ENCODE results near the gene CLCN6. TPM values are rescaled to one million over a fixed set of nuclear protein-coding genes. Genes with fewer than 3 reads are reported as not detected.

Gene CLCN6, protein sequence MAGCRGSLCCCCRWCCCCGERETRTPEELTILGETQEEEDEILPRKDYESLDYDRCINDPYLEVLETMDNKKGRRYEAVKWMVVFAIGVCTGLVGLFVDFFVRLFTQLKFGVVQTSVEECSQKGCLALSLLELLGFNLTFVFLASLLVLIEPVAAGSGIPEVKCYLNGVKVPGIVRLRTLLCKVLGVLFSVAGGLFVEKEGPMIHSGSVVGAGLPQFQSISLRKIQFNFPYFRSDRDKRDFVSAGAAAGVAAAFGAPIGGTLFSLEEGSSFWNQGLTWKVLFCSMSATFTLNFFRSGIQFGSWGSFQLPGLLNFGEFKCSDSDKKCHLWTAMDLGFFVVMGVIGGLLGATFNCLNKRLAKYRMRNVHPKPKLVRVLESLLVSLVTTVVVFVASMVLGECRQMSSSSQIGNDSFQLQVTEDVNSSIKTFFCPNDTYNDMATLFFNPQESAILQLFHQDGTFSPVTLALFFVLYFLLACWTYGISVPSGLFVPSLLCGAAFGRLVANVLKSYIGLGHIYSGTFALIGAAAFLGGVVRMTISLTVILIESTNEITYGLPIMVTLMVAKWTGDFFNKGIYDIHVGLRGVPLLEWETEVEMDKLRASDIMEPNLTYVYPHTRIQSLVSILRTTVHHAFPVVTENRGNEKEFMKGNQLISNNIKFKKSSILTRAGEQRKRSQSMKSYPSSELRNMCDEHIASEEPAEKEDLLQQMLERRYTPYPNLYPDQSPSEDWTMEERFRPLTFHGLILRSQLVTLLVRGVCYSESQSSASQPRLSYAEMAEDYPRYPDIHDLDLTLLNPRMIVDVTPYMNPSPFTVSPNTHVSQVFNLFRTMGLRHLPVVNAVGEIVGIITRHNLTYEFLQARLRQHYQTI
- total RNA-seq: 10 to 100 TPM; 14.4 to 20.4 (median 18.0) TPM

DNA sequence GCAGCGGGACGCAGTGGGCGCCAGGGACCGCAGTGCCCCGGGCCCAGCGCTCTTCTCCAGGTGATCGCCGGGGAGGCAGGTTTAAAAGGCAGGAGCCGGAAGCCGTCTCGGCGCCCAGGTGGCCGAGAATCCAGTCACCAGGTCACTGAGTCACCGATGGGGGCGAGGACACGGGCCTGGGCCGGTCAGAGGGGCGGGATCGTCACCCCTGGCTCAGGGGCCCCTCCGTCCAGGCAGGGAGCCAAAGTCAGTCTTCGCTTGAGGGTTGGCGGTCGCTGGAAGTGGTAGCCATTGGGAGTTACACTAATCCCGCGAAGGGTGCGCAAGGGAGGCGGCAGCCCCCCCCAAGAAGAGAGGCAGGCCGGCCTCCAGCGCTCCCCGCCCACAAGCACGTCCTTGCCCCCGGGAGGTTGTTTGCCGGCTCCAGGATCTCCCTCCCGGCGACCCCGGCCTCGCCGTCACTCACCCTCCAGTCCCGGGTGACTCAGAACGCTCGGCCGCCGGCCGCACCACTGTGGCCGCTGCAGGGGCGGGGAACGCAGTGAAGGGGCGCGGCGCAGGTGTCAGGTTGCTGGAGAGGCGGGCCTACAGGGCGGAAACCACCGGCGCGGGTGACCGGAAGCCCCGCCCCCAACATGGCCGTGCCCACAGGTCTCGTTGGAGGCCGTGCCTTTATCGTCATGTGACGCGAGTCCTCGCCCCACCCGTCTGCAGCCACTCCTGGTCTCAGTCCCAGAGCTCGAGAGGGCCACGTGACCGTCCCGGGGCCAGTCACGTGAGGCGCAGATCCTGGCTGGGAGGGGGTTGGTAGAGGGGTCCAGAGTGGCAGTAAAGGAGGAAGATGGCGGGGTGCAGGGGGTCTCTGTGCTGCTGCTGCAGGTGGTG lies at the start of gene CLCN6, which contains the start of gene MTHFR:
Gene CLCN6, plus strand, starts transcription at position 770 of the 885 bp plus-strand sequence. Its CDS starts 72 bp downstream, at position 842.
Gene MTHFR, minus strand, starts transcription at position 543 of the 885 bp plus-strand sequence. CDS start 2,848 bp downstream, outside the sequence.
- DNase-seq (ENCODE audit: low spot score) (peak; percentile 94), ATAC-seq (ENCODE audit: low FRiP score) (peak; percentile 90)
- TF ChIP-seq CTCF (IDR thresholded peaks at IDR 0.05): no peak

DNA sequence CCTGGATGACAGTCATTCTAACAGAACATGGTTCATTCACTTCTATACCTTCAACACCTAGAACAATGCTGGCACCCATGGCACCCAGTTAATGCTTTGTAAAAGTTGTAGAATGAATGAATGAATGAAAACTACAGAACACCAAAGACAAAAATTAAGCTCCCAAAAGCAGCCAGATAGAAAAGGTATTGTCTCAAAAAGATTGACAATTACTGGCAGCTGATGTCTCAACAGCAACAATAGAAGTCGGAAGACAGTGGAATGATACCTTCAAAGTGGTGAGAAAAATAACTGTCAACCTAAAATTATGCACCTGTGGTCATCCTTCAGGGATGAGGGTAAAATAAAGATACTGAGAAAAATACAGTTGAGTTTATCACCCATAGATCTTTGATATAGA lies 48.9 kb upstream of the CLCN6 start:
- ATAC-seq (ENCODE audit: low FRiP score) (no peak), DNase-seq (ENCODE audit: low spot score) (no peak)
- no peak for TF ChIP-seq CTCF (IDR thresholded peaks at IDR 0.05)

DNA sequence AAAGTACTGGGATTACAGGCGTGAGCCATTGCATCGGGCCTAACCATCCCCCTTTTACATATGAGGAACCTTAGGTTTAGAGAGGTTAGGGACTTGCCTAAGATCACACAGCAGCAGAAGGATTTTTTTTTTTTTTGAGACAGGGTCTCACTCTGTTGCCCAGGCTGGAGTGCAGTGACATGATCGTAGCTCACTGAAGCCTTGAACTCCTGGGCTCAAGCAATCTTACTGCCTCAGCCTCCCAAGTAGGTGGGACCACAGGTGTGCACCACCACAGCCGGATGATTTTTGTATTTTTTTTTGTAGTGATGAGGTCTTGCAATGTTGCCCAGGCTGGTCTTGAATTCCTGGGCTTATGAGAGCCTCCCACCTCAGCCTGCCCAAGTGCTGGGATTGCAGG lies 46.2 kb upstream of the CLCN6 start:
- DNase-seq (ENCODE audit: low spot score) (no peak), ATAC-seq (ENCODE audit: low FRiP score) (no peak)
- no peak for TF ChIP-seq CTCF (IDR thresholded peaks at IDR 0.05)

DNA sequence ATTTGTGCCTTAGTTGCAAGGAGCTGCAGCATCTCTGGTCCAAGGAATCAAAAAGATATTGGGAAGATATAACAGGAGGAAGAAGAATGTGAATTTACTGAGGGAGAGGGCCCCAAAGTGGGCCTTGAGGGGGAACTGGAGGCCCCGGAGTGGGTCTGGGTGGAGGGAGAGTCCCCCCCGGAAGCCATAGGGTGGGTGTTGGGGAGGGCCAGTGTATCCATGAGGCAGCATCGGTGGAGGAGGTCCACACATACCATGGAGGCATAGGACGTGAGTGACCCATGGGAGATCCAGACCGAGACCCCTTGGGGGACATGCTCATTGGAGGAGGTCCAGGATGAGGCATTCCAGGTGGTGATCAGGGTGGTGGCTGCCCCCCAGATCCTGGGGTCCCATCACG lies 44.7 kb upstream of the CLCN6 start:
- TF ChIP-seq CTCF (IDR thresholded peaks at IDR 0.05): no peak
- ATAC-seq (ENCODE audit: low FRiP score) (peak; percentile 49), DNase-seq (ENCODE audit: low spot score) (no peak)

DNA sequence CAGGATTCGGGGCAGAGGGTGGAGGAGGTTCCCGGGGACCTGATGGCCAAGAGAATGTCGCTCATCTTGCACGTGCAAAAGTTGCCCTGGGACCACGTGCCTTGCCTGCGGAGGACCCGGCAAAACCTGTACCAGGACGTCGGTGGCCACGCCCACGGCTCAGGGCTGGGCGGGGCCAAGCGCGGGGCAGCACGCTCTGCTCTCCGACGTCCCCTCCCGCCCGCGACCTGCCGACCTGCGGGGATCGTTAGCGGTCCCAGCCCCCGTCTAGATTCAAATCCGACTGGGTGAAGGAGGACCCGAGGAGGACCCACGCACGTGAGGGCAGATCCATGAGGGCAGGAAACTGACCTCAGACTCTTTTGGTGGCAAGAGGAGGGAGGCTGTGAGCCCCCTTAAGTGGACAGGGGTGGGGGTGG lies 44.0 kb upstream of the CLCN6 start, which contains the start of gene C1orf167:
Gene C1orf167, plus strand, starts transcription at position 206 of the 419 bp plus-strand sequence. CDS start 2,208 bp downstream, outside the sequence.
- TF ChIP-seq CTCF (IDR thresholded peaks at IDR 0.05): no peak
- no peak for DNase-seq (ENCODE audit: low spot score)
- ATAC-seq (ENCODE audit: low FRiP score): no peak

DNA sequence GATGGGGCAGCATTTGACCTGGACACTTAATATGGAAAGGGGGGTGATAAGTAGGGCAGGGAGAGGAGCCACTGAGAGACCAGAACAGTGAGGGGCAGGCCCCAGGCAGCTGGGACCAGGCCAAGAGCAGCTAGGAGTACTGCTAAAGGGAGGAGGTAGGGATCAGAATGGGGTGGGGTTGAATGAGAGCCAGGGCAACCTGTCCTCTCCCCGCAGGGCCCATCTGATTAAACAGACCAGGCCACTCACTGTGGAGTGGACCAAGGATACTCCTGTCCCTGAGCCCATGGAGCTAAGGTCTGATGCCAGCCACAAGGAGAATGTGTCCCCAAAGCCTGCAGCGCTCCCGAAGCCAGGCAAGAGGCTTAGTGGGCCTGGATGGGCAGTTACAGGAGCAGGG lies 41.9 kb upstream of the CLCN6 start:
- no peak for TF ChIP-seq CTCF (IDR thresholded peaks at IDR 0.05)
- no peak for ATAC-seq (ENCODE audit: low FRiP score)
- DNase-seq (ENCODE audit: low spot score): no peak
